ENCODE data around the gene TSSK2. TPM values are rescaled to one million over a fixed set of nuclear protein-coding genes. Genes with fewer than 3 reads are reported as not detected.

The TSSK2 gene
- total RNA-seq, 120 experiments from 2014 or later: 0.21 to 0.34 (median 0.25) TPM; not detected in 116

Other genes starting within 250 kb of the TSSK2 start
- gene DGCR6, start 225.0 kb upstream of the TSSK2 start, total RNA-seq: 10 to 100 TPM in 119 of 120 experiments, 1 to 10 TPM in 1; 8.4 to 98.3 (median 25.4) TPM
- gene PRODH, start 195.0 kb upstream of the TSSK2 start, total RNA-seq: 100 to 1,000 TPM in 18 of 120 experiments, 10 to 100 TPM in 101, 1 to 10 TPM in 1; 8.8 to 164 (median 65.6) TPM
- 100 to 1,000 TPM in 35 of 120 experiments, 10 to 100 TPM in 85; 71.8 to 123 (median 94.1) TPM for gene DGCR2, start 8.9 kb upstream of the TSSK2 start, total RNA-seq
- 10 to 100 TPM; 14.5 to 25.7 (median 19.3) TPM for gene ESS2, start 13.3 kb downstream of the TSSK2 start, total RNA-seq
- under 1 TPM in 1 of 120 experiments, not detected in 119; 0.72 TPM for gene GSC2, start 19.0 kb downstream of the TSSK2 start, total RNA-seq
- 10 to 100 TPM; 20.9 to 57.4 (median 34.4) TPM for gene SLC25A1, start 47.4 kb downstream of the TSSK2 start, total RNA-seq
- gene CLTCL1, start 160.4 kb downstream of the TSSK2 start, total RNA-seq: 10 to 100 TPM in 51 of 120 experiments, 1 to 10 TPM in 69; 3.5 to 16.2 (median 9.0) TPM